K562 (cell line): ENCODE results near the gene MEGF11. TPM values are rescaled to one million over a fixed set of nuclear protein-coding genes. Genes with fewer than 3 reads are reported as not detected.
A peak's percentile ranks its signal among the peaks of the same experiment; 100 is the strongest.

ENCODE experiments used
- ATAC-seq: fragments of 200-7000 bp; cut with Tn5 transposase; 3 replicates; pipeline ENCODE4 v1.9.1; 2020; ENCODE audit warnings: moderate library complexity
- BruUV-seq: library from RNA; stranded (reverse); fragments of 400-500 nt; replicated peaks from 2 replicates; lab custom pipeline; 2021; lab: Mats Ljungman, UMichigan
- CTCF ChIA-PET: fragments of 300-600 bp; formaldehyde crosslinking; extraction: SDS; loops from one replicate; lab custom pipeline; 2021; ENCODE audit warnings: low intra/inter-chr PET ratio; lab: Yijun Ruan, JAX
- POLR2A ChIA-PET: fragments of 300-600, 350-650 bp; sonication (Branson Sonifier 250); formaldehyde crosslinking; extraction: SDS; loops from one replicate; lab custom pipeline; 2021; ENCODE audit warnings: antibody characterized with exemption, inconsistent platforms; lab: Yijun Ruan, JAX
- DNase-seq, 4 experiments: peaks; one replicate each; pipeline versions ENCODE4 v3.0.0 to v3.0.0-alpha.2; 2011 to 2018; ENCODE audit warnings: low spot score in 3 of 4, mixed read lengths in 3 of 4; ENCODE audit errors: extremely low read depth in 1 of 4
- FAIRE-seq: peaks from 2 replicates; lab custom pipeline; 2011; peaks lifted over from hg19 to GRCh38; lab: Jason Lieb, UNC
- H2AFZ ChIP-seq: 2 replicates; pipeline ENCODE4 v1.6.0; 2011; ENCODE audit warnings: low read depth, low read length, control low read depth, inconsistent platforms
- H3K27ac ChIP-seq: fragments of 200-600 bp; 3 replicates; pipeline ENCODE4 v1.8.0; 2011; ENCODE audit warnings: low read depth, mild to moderate bottlenecking, control low read depth, inconsistent platforms, low read length, moderate library complexity, mixed read lengths; ENCODE audit errors: extremely low read depth
- H3K27me3 ChIP-seq, 2 experiments: fragments of 300-600 bp in 1 of 2; 2 replicates in 1 of 2; 3 replicates in 1 of 2; pipeline versions ENCODE4 v1.6.0 to v1.8.0; 2011; ENCODE audit warnings: inconsistent platforms in 2 of 2, low read length in 2 of 2, mild to moderate bottlenecking in 1 of 2, mixed read lengths in 1 of 2, moderate library complexity in 1 of 2; ENCODE audit not compliant: control insufficient read depth in 2 of 2, insufficient read depth in 2 of 2
- H3K36me3 ChIP-seq: fragments of 300-600 bp; 3 replicates; pipeline ENCODE4 v1.8.0; 2011; ENCODE audit warnings: mild to moderate bottlenecking, low read length, inconsistent platforms; ENCODE audit not compliant: control insufficient read depth, insufficient read depth
- H3K4me1 ChIP-seq, 2 experiments: fragments of 200-600 bp in 1 of 2; replicated peaks in 1 of 2; 2 replicates in 1 of 2; 3 replicates in 1 of 2; pipeline versions ENCODE4 v1.5.1 to v1.8.0; 2011; ENCODE audit warnings: inconsistent platforms in 2 of 2, low read length in 2 of 2, mild to moderate bottlenecking in 1 of 2, mixed read lengths in 1 of 2, moderate library complexity in 1 of 2; ENCODE audit not compliant: control insufficient read depth in 2 of 2, insufficient read depth in 2 of 2
- H3K4me2 ChIP-seq: 2 replicates; pipeline ENCODE4 v1.6.1; 2011; ENCODE audit warnings: low read length, control low read depth, inconsistent platforms, mixed read lengths; ENCODE audit not compliant: insufficient read depth
- H3K4me3 ChIP-seq: fragments of 200-600 bp; sonication (generic), shearing (Covaris generic); 2 replicates; pipeline ENCODE4 v1.5.1; 2016; ENCODE audit warnings: control low read depth, inconsistent platforms
- H3K79me2 ChIP-seq: fragments of 200-600 bp; 3 replicates; pipeline ENCODE4 v1.8.0; 2011; ENCODE audit warnings: low read length, inconsistent platforms; ENCODE audit not compliant: control insufficient read depth, insufficient read depth
- H3K9ac ChIP-seq, 2 experiments: 2 replicates each; pipeline versions ENCODE4 v1.6.0 to v1.6.1; 2011; ENCODE audit warnings: low read depth in 2 of 2, low read length in 2 of 2, control low read depth in 1 of 2, inconsistent platforms in 1 of 2, mild to moderate bottlenecking in 1 of 2, mixed read lengths in 1 of 2; ENCODE audit not compliant: insufficient read depth in 1 of 2
- H3K9me1 ChIP-seq: one replicate; pipeline ENCODE4 v1.6.0; 2011; ENCODE audit warnings: inconsistent platforms, mild to moderate bottlenecking, low read length, moderate library complexity; ENCODE audit not compliant: control insufficient read depth, insufficient read depth
- H3K9me3 ChIP-seq: replicated peaks from 2 replicates; pipeline ENCODE4 v1.5.1; 2011; ENCODE audit warnings: low read depth, low read length, inconsistent platforms; ENCODE audit not compliant: control insufficient read depth, insufficient read depth
- H4K20me1 ChIP-seq: replicated peaks from 2 replicates; pipeline ENCODE4 v1.6.1; 2011; ENCODE audit warnings: low read length, inconsistent platforms, mixed read lengths; ENCODE audit not compliant: control insufficient read depth, insufficient read depth
- EHMT2 ChIP-seq: fragments of 450-650 bp; IDR thresholded peaks from 2 replicates; pipeline ENCODE4 v1.6.1; 2018; ENCODE audit warnings: antibody characterized with exemption
- ETV1 ChIP-seq: fragments of 450-650 bp; conservative IDR thresholded peaks from 2 replicates; pipeline ENCODE4 v1.6.1; 2016; ENCODE audit warnings: missing genetic modification characterization, control low read depth, low read depth, missing compliant biosample characterization
- HMG20B ChIP-seq: fragments of 250-450 bp; sonication (Bioruptor Pico); IDR thresholded peaks from 2 replicates; pipeline ENCODE4 v1.5.0; 2021; ENCODE audit warnings: mild to moderate bottlenecking
- HSF4 ChIP-seq: fragments of 250-450 bp; sonication (Bioruptor Pico); IDR thresholded peaks from 2 replicates; pipeline ENCODE4 v2.1.2; 2022; ENCODE audit warnings: mild to moderate bottlenecking, moderate library complexity, borderline replicate concordance
- PHF20 ChIP-seq: fragments of 450-650 bp; IDR thresholded peaks from 2 replicates; pipeline ENCODE4 v1.6.1; 2018; ENCODE audit not compliant: partially characterized antibody
- RBM25 ChIP-seq: fragments of 200-400 bp; formaldehyde crosslinking; IDR thresholded peaks from 2 replicates; pipeline ENCODE4 v1.6.1; 2018; ENCODE audit warnings: low read length, low read depth, moderate library complexity; ENCODE audit not compliant: severe bottlenecking
- SOX6 ChIP-seq: fragments of 450-650 bp; IDR thresholded peaks from 2 replicates; pipeline ENCODE4 v1.6.1; 2014; ENCODE audit warnings: mild to moderate bottlenecking
- ZFP36 ChIP-seq: fragments of 150-350 bp; IDR thresholded peaks from 2 replicates; pipeline ENCODE4 v1.6.1; 2018; ENCODE audit warnings: low read length, low read depth; ENCODE audit not compliant: partially characterized antibody
- WGBS: fragments of 100-300 bp; shearing (Covaris generic); methylation state at CpG from one replicate; pipeline ENCODE4 v1.1.6; 2016; ENCODE audit warnings: low coverage, mixed read lengths; ENCODE audit not compliant: insufficient coverage; ENCODE audit errors: missing lambda C conversion rate; 5-methylcytosine and 5-hydroxymethylcytosine counted together
- in situ Hi-C: fragments of 300-500 bp; cut with MboI; formaldehyde crosslinking; loops from 4 replicates; pipeline ENCODE4 v1.15.0; 2018; ENCODE audit warnings: inconsistent platforms, mixed read lengths
- intact Hi-C: fragments of 100-400 bp; cut with micrococcal nuclease; formaldehyde crosslinking; loops from 2 replicates; pipeline ENCODE4 v1.14.2; 2022
- polyA plus RNA-seq, 8 experiments: library from polyadenylated mRNA; depleted of rRNA in 4 of 8; stranded (reverse) in 5 of 8; unstranded in 3 of 8; fragments of >200 nt; fragmentation: Nextera tagmentation in 2 of 8; fragmentation: Illumina TruSeq in 1 of 8; extraction: Ambion mirVana in 2 of 8; extraction: Trizol in 1 of 8; gene quantifications; 2 replicates each; pipeline versions ENCODE4 v1.2.1 to v1.2.3, GENCODE V29; 2011 to 2014; ENCODE audit warnings: inconsistent platforms in 1 of 8, missing spikeins in 1 of 8
- total RNA-seq, 7 experiments: library from RNA; depleted of rRNA in 6 of 7; stranded (reverse); fragments of >200 nt in 6 of 7; fragmentation: Illumina TruSeq in 2 of 7; extraction: Trizol in 2 of 7; gene quantifications; 2 replicates each; pipeline versions ENCODE4 v1.2.1 to v1.2.3, GENCODE V29; 2011 to 2021; ENCODE audit warnings: low replicate concordance in 1 of 7

MEGF11 gene
- total and polyA plus RNA-seq, 9 of the 15 experiments (the other 6 are each of a cell fraction or from before 2014, with no cell fraction given): 0.06 to 0.23 (median 0.20) TPM; not detected in 6

GRCh38 chr15:66145726-66146182 lies 107.8 kb downstream of the MEGF11 start:
- ATAC-seq: no peak
- FAIRE-seq: no peak
- Histone ChIP-seq H3K27me3 (peaks cover 19 to 81% of the 10 kb centered on the region in 2 experiments; a peak in 4 of 5 replicates), H4K20me1 (peaks cover 12% of the 10 kb centered on the region)
- no peak for TF ChIP-seq EHMT2
- no peak for TF ChIP-seq PHF20
- TF ChIP-seq ETV1: no peak
- no peak for TF ChIP-seq HSF4
- no peak for TF ChIP-seq SOX6
- peak; percentile 30 for TF ChIP-seq ZFP36
- TF ChIP-seq HMG20B (CRISPR knock-in tag): no peak
- TF ChIP-seq RBM25: peak; percentile 69
- TF ChIP-seq, all 486 proteins: peak for 2
- ChIA-PET POLR2A (interaction anchor here (1.1 kb wide), 1 partner anchor 28 kb away, joined by 3 read pairs; no protein-coding TSS in a partner anchor), CTCF (no interaction called here)
- no peak overlapping the region for H3K27ac ChIP-seq
- intact Hi-C loops: no loop called here
- BruUV-seq: no TSS peak
- no peaks in the 10 kb centered on the region for H3K9me3 ChIP-seq
- no peak overlapping the region for H2AFZ ChIP-seq
- no peaks in the 10 kb centered on the region for H3K79me2 ChIP-seq
- no peaks in the 10 kb centered on the region for H3K4me1 ChIP-seq
- H3K36me3 ChIP-seq: no peaks in the 10 kb centered on the region
- no peak overlapping the region for H3K4me3 ChIP-seq
- no peak overlapping the region for H3K4me2 ChIP-seq
- in situ Hi-C loops: no loop called here
- no peak for DNase-seq
- H3K9ac ChIP-seq: no peak overlapping the region
- H3K9me1 ChIP-seq: no peaks in the 10 kb centered on the region
- WGBS: 0% methylated on average over 6 of the region's 6 CpGs
